Measurements from ENCODE around the gene NOTCH4.

- TF ChIP-seq POLR2A (IDR thresholded peaks at IDR 0.05) (no peak), EP300 (IDR thresholded peaks at IDR 0.05; ENCODE audit: low read depth) (no peak)
- TF ChIP-seq, protein P1, sequence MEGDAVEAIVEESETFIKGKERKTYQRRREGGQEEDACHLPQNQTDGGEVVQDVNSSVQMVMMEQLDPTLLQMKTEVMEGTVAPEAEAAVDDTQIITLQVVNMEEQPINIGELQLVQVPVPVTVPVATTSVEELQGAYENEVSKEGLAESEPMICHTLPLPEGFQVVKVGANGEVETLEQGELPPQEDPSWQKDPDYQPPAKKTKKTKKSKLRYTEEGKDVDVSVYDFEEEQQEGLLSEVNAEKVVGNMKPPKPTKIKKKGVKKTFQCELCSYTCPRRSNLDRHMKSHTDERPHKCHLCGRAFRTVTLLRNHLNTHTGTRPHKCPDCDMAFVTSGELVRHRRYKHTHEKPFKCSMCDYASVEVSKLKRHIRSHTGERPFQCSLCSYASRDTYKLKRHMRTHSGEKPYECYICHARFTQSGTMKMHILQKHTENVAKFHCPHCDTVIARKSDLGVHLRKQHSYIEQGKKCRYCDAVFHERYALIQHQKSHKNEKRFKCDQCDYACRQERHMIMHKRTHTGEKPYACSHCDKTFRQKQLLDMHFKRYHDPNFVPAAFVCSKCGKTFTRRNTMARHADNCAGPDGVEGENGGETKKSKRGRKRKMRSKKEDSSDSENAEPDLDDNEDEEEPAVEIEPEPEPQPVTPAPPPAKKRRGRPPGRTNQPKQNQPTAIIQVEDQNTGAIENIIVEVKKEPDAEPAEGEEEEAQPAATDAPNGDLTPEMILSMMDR (IDR thresholded peaks at IDR 0.05), result no peak
Observed at GRCh38 chr6:32252331-32253009, 28.6 kb upstream of the NOTCH4 start.

All from transverse colon (tissue), 3 donors.